HG02885 (cell line): ENCODE results near the gene SARDH.

ENCODE experiments used
- ATAC-seq: cut with Tn5 transposase; IDR thresholded peaks from one replicate; pipeline ENCODE4 v1.9.1; 2021; ENCODE audit warnings: mild to moderate bottlenecking; ENCODE audit not compliant: unreplicated experiment, poor library complexity

The SARDH gene

DNA sequence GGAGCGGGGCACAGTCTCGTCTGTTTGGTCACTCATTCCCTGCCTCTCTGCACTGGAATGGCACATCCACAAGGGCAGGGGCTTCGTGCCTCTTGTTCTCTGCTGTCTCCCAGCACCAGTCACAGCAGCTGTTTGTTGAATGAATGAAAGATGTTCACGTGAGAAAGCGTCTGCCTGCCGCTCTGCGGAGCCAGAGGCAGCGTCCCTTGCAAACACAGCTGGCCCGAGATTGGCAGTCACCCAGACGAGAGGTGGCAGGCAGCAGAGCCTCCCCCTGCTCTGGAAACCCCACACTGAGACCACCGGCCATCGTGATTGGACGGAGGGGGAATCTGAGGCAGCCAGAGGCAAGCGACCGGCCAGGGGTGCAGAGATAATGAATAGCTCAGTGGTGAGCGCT is 123.0 kb downstream of the SARDH start:
- no peak for ATAC-seq

- ATAC-seq, result no peak
These were observed 123.5 kb downstream of the SARDH start for GRCh38 chr9:133614678-133615077.

DNA sequence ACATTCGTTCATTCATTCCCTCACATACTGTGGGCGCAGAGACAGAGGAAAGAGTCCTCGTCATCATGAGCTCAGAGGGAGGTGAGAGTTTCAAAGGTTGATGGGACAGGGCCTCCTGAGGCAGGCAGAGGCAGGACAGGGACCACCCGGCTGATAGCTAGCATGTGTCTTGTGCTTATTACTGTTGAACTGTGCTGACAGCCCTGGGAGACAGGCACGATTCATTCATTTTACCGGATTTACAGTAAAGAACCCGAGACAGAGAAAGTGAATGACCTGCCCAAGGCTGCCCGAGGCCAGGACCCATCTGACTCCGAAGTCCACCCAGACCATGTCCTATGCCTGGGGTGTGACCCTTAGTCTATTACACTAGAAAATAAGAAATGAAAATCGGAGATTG is 124.1 kb downstream of the SARDH start:
- no peak for ATAC-seq
